Ishikawa (cell line): ENCODE results near the gene CAMK2D.

Experiments
- CEBPB ChIP-seq: IDR thresholded peaks from 2 replicates; pipeline ENCODE4 v1.6.1; 2012
- CREB1 ChIP-seq: IDR thresholded peaks from 2 replicates; pipeline ENCODE4 v1.6.1; 2012; ENCODE audit warnings: low read depth
- EGR1 ChIP-seq: IDR thresholded peaks from 2 replicates; pipeline ENCODE4 v1.6.1; 2012
- EP300 ChIP-seq: IDR thresholded peaks from 2 replicates; pipeline ENCODE4 v1.6.1; 2012; ENCODE audit warnings: borderline replicate concordance
- FOXM1 ChIP-seq: IDR thresholded peaks from 2 replicates; pipeline ENCODE4 v1.6.1; 2012; ENCODE audit warnings: low read depth, borderline replicate concordance
- MAX ChIP-seq: IDR thresholded peaks from 2 replicates; pipeline ENCODE4 v1.6.1; 2012
- NFIC ChIP-seq: IDR thresholded peaks from 2 replicates; pipeline ENCODE4 v1.6.1; 2012
- RAD21 ChIP-seq: IDR thresholded peaks from 2 replicates; pipeline ENCODE4 v1.6.1; 2012; ENCODE audit warnings: low read depth
- REST ChIP-seq: IDR thresholded peaks from 2 replicates; pipeline ENCODE4 v1.6.1; 2012; ENCODE audit warnings: low read depth, mild to moderate bottlenecking
- TAF1 ChIP-seq: IDR thresholded peaks from 2 replicates; pipeline ENCODE4 v1.6.1; 2012; ENCODE audit warnings: low read depth, mild to moderate bottlenecking
- USF1 ChIP-seq: IDR thresholded peaks from 2 replicates; pipeline ENCODE4 v1.6.1; 2012
- YY1 ChIP-seq: IDR thresholded peaks from 2 replicates; pipeline ENCODE4 v1.6.1; 2012; ENCODE audit warnings: low read depth
- ZBTB7A ChIP-seq: IDR thresholded peaks from 2 replicates; pipeline ENCODE4 v1.6.1; 2012; ENCODE audit warnings: low read depth

GRCh38 chr4:113756005-113756410 lies 5.5 kb downstream of the CAMK2D start:
- TF ChIP-seq CREB1 (no peak), FOXM1 (no peak), CEBPB (no peak), NFIC (no peak), MAX (no peak), EP300 (no peak), RAD21 (no peak), EGR1 (no peak), TAF1 (no peak), YY1 (no peak), REST (no peak), USF1 (no peak), ZBTB7A (no peak)
